ENCODE data around the gene THAP12.

- TF ChIP-seq CTCF (IDR thresholded peaks at IDR 0.05) (no peak), POLR2A (IDR thresholded peaks at IDR 0.05) (no peak)
These were observed 25.8 kb downstream of the THAP12 start for GRCh38 chr11:76355172-76355571.
